ENCODE measurements around the gene ZIC1.

ZIC1 gene

GRCh38 chr3:147409143-147410115, at the start of gene ZIC1:
Gene ZIC1 (plus strand): TSS chr3:147409365. CDS start chr3:147410113, 748 bp downstream.
- no peak for DNase-seq

DNA sequence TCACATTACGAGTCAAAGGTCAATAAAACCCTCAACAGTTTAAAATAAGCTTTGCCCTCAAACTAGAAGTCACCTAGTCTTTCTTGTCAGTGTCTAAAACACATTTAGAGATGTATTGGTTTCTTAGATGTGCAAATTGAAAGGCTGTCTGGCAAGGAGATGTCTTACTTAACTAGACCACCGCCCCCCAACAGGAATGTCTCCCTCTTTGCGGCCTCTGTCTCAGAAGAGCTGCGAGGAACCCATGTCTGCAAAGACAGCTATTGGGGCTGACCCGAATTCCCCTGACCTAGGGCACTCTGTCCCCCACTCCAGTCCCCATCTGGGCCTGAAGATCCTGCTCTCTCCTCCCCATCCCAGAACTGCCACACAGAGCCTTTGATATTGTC, 49.1 kb upstream of the ZIC1 start:
- no peak for DNase-seq

DNA sequence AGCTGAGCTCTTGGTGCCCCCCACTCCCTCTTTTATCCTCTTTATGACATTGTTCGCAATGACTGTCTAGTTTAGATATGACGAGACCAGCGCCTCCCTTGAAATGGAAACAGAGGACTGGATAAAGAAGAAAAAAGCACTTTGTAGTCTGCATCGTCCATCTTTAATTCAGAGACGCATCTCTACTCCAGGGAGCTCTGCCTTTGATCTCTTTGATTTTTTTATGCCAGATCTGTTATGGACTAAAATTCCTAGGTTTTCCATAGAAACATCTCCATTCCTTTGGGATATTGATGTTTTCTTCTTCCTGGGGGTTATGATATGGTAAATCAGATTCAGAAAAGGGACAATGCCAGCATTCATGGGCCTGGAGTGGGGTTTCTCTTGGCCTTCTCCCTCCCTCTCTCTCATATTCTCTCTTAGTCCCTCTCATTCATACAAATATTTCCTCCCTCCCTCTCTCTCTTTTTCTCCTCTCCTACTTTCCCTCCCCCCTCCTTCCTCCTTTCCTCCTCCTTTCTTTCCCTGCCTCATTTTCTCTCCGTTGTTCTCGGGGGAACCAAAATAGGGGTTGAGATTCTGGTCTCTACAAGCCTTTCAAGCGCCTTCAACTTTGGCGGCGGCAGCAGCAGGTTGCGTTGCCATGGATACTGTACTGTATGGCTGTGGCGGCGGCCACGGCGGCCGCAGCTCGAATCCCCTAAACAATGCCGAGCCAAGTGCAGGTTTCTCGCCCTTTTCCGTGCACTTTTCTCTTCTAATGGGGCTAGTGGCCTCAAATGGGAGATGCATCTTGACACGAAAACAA, 48.3 kb upstream of the ZIC1 start:
- no peak for DNase-seq

DNA sequence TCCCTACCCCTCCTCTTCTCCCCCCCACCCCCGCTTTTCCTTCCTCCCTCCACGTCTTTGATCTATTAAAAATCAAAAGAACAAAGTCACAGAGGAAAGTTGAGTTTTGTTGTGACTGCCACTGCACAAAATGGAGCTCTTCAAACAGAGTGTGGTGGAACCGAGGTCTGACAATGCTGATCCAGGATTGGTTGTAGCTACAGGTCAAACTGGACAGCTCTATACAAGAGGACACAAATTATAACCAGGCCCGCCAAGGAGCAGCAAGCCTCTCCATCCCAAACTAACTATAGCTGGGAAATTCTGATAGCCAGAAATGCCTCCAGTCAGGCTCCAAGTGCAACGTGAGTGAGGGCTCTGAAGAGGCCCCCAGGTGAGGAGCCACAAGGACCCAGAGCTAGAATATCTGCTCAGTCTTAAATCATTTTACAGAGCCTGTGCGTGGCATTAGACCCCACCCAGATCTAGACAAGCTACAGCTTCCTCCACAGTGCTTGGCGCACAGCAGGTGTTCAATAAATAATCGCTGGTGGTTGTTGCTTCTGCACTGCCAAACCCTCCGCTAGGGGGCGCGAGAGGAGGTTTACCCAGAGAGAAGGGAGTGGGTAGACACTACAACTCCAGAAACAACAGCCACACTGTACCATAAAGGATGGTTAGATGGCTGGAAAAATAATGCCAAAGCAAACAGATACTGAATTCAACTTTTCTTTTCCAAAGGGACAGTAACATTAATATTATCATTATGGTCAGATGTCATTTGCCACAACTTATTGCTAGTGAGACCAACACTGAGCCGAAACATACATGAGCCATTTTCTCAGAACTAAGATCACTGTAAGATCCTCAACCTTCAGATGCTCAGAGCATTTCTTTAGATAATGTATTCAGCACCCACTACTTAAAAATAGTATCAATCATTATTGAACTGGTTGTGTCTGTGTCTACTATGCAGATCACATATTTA, 47.4 kb upstream of the ZIC1 start:
- no peak for DNase-seq

DNA sequence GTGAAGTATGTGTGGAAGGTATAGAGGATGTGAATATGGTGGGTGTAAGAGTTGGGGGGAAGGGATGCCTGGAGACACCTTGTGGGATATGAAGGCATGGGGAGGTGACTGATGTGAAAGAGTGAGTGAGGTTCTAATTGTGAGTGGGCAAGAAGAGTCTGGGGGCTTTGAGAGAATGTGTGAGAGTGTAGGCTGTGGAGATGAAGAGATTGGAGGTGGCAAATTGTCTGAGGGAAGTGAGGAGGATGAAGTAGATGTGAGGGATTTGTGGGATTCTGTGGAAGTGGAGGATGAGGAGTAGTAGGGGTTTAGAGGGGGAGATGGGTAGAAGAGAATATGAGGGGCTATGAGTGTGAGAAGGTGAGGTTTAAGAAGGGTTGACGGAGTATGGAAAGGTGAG, 44.4 kb upstream of the ZIC1 start:
- DNase-seq, result no peak

DNA sequence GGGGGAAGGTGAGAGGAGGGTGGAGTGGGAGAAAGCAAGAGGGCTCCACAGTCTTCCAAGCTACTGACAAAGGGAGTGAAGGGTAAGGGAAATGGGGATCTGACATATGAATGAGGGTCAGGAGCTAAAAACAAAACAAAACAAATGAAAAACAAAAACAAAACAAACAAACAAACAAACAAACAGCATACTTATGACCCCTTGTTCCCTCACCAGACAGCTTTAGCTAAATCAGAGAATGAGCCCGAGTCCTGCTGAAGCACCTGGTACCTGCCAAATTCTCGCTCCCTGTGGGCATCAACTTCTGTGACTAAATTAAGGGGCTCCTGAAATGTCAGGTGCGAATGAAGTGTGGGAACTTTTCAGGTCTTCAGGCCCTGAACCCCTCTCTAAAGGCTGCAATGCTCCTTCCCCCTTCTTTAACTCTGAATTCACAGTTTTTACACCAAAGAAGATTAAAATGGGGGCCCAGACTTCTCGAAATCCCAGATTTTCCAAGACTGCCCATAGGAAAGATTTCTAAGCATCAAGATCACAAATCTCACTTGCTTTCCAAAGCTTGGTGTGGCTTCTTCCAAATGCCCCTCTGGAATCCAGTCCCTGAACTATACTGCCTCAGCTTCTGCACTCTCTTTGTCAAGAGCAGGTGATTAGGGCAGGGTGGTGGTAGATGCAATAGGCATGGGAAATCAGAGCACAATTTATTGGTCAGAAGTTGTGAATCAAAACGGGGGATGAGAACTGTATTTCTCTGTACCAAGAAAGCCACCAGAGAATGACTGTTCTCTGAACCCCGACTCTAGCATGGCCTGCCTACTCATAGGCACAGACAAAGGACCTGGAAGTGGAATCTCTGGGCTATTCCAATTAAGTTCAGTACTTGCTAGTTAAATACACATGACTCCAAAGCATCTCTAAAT, 43.7 kb upstream of the ZIC1 start:
- no peak for DNase-seq

DNA sequence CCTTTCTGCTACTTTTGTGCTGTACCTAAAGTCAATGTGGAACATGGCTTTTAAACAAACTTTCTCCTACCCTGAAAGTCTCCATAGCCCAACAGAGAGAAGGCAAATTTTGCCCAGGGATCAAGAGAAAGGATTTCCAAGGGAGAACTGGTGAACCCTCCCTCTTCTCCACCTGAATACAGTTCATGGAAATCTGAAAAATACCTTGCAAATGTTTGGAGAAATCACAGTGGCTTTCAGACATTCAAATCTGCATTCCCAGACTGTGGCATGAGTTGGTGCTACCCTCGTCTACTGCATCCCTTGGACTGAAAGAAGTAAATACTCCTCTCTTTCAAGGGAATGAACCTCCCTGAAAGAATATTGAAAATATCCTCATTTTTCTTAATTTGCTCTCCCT, 41.5 kb upstream of the ZIC1 start:
- DNase-seq, result no peak

DNA sequence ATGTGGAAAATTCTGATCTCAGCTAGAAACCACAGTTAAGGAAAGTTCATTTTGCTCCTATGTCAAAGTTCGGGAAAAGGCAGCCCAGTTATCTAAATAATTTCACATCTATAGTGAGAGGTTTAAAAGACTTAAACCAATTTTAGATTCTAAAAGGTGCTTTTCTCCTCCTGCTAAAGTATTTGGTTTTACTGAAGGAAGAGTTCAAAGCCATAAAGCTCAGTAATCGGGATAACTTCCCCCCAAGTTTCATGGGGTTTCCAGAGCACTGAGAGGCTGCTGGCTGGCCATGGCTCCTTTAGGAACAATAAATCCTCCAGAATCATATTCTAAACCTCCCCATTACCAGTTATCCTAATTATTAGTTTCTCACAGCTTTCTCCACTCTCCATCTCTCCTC, 41.0 kb upstream of the ZIC1 start:
- DNase-seq, result no peak

DNA sequence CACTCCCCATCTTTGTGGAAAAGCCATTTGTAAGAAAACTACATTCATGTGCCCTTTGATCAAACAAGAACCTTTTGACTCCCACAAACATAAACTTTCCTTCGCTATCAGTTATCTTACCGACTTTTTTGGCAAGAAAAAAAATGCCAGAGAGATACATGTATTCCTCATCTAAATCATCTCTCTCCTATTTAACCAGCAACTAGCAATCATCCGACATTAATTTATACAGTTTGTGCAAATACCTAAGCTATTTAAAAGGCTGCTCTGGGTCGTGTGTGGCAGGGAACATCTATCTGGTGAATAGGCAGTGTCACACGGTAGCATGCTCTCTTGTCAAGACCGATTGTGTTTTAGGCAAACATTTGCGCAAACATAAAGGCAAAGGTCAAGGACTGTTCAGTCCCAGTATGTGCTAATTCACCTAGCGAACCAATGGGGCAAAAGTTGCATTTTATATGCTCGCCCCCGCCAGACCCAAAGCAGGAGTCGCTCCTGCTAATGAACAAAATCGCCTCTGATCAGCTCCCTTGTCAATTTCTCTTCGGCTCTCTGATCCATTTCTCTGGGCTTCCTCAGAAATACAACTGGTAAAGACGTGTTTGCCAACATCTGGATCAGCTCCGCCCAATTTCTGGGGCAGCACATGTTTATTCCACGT, 40.5 kb upstream of the ZIC1 start:
- DNase-seq, result no peak

GRCh38 chr3:147369231-147369630, 39.9 kb upstream of the ZIC1 start:
- no peak for DNase-seq

DNA sequence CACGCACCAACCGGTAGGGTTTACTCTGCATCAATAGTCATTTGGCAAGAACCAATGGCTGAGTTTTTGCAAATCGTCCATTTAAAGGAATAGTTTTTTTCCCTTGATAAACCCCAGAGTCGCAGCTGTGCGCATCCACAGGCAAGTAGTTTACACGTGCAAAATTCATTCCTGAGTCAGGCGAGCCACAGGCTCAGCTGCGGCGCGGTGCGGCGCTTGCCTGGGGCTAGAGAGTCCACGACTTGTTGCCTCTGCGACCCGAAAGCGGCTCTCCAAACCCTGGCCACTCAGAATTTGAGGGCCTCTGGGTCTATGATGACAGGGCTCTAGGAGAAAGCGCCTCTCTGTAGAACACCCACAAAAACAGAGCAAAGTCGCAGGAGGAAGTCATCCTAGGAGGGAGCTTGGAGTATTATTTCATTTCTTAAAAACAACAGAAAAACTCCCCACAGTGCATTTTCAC, 39.5 kb upstream of the ZIC1 start:
- no peak for DNase-seq

DNA sequence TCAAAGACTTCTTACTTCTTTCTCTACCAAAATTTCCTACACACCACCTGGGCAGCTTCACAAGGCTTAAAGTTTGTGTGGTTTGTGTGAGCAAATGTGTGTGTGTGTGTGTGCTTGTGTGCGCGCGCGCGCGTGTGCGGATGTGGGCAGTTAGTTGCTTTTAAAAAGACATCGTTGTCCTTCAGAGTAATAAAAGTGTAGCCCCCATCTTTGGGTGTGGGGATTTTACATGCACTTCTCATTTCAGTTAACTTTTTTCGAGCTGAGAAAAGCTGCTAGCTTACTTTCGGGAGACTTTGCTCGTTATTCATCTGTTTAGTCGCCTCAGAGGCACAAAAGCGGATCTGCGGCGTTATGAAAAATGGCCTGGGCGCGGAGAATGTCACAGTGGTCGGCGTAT, 38.8 kb upstream of the ZIC1 start:
- no peak for DNase-seq

DNA sequence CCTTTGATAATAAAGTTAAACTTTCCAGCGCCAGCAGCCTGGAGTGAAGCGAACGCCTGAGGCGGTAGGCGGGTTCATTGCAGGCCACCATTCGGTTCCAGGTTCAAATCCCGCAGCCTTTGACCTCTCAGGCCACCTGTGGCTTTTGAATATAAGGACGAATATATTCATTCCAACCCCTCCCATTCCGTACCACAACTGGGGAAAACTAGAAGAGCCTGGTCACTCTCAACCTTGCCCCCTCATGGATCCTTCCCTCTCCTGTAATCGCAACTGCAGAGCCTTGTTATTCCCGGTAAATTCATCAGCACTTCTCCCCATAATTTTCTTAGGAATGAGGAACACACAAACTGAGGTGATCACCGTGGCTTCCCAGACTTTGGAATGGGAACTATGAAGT, 38.0 kb upstream of the ZIC1 start:
- DNase-seq, result no peak

GRCh38 chr3:147371771-147372340, 37.3 kb upstream of the ZIC1 start:
- DNase-seq, result no peak

GRCh38 chr3:147372525-147373027, 36.6 kb upstream of the ZIC1 start:
- DNase-seq, result no peak

DNA sequence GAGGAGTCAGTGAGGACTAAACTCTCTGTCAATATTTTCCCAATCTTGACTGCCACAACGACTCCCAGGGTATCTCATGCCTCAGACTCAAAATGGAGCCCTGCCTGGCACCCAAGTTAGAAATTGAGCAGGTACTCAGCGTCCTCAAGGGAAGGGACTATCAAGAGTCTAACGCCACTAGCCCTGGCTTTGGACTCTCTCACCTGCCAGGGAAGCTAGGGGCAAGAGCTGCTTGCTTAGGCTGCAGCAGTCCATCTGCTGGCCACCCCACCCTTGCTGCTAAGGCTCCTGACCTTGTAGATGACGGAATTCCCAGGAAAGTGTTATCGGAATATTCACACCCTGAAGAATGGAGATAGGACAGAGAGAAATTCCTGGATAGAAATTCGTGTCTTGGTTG, 35.9 kb upstream of the ZIC1 start:
- no peak for DNase-seq

- DNase-seq, result no peak
These were observed 31.5 kb upstream of the ZIC1 start for GRCh38 chr3:147377412-147378367.

- DNase-seq, result no peak
These were observed 29.5 kb upstream of the ZIC1 start for GRCh38 chr3:147379651-147380050.

GRCh38 chr3:147380387-147380951, 28.7 kb upstream of the ZIC1 start:
- no peak for DNase-seq
